GM11168 (cell line): ENCODE data around the gene MEGF6.

ENCODE experiments used
- in situ Hi-C: fragments of 300-500 bp; cut with MboI; formaldehyde crosslinking; loops from one replicate; pipeline ENCODE4 v1.12.0; 2022; ENCODE audit warnings: low sequenced_read_pairs; ENCODE audit not compliant: unreplicated experiment

The MEGF6 gene

DNA sequence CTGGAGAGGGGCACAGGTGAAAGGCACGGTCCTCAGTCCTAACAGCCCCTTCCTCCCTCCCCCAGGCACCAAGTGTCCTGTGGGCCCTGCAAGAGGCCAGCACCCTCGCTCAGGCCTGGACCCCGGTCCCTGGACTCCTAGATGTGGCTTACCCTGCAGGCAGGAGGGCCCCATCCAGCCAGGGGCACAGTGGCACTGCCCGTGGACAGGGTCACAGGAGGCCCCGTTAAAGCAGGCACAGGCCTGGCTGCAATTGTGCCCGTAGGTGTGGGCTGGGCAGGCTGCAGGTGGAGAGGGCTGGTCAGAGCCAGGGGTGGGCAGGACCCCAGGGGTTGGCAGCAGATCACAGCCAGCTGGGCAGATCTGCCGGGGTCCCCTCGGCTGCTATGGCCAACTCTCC lies 112.3 kb downstream of the MEGF6 start:
- in situ Hi-C loops = no loop called here

DNA sequence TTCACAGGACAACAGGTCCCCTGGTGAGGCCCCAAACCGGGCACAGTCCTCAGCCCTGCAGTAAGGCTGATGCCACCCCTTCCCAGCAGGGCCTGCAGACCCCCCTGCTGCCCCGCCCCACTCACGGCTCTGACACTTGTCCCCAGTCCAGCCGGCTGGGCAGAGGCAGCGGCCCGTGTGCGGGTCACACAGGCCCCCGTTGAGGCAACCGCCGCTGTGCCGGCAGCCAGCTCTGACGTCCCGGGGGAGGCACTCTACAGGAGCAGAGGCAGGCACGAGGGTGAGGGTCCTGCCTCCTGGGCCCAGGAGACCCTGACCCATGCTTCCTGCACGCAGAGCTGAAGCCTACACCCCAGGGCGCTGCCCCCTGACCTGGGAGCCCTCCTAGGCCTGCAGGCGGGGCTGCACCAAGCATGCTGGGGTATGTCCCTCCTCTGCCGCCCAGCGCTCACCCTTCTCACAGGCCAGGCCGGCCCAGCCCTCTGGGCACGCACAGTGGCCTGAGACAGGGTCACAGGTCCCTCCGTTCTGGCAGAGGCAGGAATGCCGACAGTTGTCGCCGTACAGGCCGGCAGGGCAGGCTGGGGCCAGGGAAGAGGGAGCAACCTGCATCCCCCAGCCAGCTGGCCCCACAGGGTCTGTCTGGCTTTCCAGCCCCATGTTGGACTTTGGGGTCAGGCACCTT lies 112.9 kb downstream of the MEGF6 start:
- in situ Hi-C loops = no loop called here

DNA sequence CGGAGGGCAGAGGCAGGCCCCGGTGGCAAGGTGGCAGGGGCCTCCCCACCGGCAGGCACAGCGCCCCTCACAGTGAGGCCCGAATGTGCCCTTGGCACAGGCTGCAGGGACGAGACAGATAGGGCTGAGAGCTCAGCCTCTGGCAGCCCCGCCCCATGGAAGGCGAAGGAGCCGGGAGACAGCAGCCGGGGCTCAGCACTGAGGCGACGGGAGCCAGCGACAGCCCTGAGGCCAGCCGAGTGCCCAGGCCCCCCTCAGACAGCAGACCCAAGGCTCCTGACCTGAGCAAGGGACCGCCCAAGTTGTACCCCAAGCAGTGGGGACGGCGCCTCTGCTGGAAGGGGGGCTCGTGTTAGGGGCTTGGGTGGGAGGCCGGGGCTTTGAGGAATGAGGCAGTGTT lies 113.8 kb downstream of the MEGF6 start:
- in situ Hi-C loops = no loop called here

DNA sequence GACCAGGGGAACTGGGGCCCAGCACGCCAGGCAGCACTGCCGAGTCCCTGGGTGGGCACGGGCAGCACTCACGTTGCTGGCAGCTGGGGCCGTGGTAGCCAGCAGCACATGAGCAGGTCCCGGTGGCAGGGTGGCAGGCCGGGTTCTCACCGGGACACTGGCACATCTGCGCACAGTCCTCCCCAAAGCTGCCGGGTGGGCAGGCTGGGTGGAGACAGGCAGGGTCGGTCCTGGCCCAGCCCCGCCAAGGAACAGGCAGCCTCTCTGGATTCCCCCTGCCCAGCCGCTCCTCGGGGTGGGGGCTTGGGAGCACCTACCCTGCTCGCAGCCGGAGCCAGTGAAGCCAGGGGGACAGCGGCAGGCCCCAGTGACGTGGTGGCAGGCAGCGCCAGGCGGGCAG lies 114.4 kb downstream of the MEGF6 start:
- in situ Hi-C loops = no loop called here

DNA sequence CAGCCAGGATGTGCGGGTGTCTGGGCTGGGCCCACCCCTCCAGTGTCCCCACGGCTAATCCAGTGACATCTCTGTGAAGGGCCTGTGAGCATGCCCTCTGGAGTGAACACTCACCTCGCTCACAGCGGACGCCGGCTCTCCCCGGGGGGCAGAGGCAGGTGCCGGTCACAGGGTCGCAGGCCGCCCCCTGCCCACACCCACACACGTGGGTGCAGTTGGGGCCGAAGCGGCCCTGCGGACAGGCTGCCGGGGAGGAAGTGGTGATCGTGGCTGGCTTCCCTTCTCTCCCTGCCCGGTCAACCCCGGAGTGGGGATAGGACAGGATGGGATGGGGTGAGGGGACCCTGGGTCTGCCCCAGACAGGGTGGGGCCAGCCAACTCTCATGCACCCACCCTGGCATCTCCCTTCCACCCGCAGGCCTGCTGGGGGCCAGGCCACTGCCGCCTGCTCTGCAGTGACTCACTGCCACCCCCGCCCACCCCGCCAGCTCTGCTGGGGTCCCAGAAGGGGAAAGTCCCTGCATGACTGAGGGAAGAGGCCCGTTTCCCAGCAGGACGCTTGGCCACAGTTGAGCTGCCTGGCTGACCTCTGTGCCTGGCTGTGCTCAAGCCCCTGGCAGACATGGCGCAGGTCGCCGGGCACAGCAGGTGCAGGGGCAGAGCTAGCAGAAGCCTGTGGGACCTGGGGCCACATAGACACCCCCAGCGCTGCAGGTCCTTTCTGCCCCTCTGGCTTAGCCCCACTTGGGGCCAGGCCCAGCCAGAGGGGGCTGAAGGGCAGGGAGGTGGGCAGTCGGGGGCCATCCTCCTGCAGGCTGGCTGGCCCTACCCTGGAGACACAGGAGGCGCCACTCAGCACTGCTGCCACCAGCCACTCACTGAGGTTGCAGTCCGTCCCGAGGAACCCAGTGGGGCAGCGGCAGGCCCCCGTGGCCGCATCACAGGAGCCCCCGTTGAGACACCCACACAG lies 115.2 kb downstream of the MEGF6 start:
- in situ Hi-C loops = no loop called here

DNA sequence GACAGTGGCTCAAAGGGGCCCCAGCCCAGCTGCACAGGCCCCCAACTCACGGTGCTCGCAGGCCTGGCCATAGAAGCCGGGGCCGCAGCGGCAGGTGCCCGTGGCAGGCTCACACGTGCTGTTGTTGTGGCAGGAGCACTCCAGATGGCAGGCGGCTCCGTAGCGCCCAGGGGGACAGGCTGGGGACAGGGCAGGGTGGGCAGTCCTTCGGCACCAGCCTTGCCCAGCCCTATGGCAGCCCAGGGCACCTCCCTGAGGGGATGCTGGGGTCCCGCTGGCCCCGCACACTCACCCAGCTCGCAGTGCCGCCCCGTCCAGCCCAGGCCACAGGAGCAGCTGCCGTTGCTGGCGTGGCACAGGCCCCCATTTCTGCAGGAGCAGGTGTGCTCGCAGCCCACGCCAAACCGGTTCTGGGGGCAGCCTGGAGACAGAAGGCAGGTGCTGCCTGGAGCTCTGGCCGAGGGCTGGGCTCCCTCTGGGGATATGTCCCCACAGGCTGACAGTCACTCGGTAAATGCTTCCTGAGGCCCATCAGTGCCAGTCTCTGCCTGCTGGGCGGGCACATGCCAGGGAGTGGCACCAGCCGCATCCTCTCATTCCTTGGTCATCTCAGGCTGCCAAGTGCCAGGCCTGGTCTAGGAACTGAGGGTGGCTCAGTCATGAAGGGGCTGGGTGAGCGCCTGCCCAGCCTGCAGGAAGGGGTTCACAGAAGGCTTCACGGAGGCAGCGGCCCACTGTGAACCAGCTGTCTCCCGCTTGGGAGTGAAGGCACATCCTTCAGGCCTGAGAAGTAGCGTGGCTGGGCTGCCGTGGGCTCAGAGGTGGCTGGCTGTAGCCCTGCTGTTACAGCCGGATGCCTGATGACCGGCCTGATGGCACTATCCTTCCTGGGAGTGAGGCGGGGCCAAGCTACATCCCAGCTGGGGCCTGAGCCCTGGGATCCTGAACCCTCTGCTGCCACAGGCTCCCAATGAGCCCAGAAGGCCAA lies 116.7 kb downstream of the MEGF6 start:
- in situ Hi-C loops = no loop called here

DNA sequence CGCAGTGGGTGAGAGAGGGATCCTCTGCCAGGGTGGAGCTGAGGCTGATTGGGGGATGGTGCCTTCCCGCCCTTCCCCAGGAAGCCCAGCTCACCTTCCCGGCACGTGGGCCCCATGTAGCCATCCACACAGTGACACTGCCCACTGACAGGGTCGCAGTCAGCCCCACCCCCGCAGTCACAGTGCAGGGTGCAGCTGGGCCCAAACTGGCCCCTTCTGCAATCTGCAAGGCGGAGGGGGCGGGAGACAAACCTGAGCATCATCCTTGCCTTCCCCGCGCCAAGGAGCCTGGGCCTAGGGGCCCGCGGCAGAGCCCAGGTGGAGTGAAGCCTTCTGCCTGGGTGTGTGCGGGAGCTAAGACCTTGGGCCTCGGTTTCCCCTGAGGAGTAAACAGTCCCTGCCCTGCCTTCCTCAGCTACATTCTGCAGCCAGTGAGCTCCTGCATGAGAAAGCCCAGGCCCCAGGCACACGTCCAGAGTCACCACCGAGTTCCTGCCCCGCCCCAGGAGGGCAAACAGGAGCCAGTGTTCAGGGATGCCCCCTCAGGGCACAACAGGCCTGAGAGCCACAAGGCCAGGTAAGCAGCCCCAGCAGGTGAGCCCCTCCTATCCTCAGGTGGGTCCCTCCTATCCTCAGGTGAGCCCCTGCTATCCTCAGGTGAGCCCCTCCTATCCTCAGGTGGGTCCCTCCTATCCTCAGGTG lies 118.6 kb downstream of the MEGF6 start:
- in situ Hi-C loops = no loop called here

DNA sequence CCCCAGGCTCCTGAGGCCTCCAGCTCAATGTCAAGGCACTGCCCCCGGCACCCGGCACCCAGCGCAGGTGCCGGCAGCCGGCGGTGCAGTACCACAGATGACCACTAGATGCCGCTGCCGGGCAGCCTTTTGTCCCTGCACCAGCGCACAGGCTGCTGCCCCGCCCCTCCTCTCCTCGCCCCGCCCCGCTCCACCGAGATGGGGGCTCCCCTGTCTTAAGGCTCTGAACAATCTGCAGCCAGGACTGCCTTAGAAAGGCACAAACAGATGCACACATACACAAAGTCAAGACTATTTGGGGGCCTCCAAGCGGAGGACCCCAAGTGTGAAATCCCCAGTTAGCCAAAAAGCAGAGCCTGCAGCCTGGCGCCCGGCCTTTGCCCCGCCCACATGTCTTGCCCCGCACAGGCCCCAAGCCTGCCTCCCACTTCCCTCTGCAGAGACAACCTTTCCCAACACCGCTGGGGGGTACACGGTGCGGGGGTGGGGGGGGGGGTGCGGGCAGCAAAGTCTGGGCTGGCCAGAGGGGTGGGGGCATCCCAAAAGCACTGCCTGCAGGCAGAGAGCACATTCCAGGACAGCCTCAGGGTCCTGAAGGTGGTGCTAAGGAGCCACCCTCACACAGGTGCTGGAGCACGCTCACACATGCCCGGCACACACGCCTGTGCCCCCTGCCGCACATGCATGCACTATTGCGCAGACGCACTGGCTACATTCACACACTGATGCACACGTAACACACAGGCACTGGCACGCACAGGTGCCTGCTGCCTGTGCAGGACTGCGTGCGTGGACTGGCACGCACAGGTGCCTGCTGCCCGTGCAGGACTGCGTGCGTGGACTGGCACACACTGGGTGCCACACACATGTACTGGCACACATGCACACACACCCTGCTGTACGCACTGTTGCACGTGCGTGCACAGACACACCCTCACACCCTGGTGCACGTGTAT lies 119.7 kb downstream of the MEGF6 start:
- in situ Hi-C loops = no loop called here

DNA sequence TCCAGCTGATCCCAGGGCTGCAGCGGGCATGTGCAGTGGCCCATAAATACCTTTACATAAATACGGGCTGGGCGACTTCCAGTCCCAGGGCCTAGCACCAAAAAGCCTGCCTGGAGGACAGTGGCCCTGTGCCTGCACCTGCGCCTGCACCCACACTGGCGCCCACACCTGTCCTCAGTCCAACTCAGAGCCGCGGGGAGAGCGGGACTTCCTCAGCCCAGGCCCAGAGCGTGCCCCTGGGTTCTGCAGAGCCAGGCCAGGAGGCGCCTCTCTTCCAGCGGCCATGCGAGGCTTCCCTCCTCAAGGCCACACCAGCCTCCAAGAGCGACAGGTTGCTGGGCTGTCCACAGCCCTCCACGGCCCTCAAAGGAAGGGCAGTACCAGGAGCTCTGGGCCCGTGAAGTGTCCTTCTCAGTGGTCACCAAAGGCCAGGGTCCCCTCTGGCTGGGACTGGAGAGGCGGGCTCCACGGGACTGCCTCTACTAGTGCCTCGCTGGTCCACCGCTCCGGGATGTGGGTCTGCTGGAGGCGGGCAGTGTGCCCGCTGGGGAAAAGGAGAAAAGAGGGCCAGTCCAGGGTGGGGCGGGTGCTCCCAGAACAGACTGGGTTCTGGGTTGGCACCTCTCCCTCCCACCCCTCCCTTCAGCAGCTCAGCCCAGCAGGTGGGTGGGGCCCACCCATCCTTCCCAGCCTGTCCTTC lies 121.1 kb downstream of the MEGF6 start:
- in situ Hi-C loops = no loop called here

DNA sequence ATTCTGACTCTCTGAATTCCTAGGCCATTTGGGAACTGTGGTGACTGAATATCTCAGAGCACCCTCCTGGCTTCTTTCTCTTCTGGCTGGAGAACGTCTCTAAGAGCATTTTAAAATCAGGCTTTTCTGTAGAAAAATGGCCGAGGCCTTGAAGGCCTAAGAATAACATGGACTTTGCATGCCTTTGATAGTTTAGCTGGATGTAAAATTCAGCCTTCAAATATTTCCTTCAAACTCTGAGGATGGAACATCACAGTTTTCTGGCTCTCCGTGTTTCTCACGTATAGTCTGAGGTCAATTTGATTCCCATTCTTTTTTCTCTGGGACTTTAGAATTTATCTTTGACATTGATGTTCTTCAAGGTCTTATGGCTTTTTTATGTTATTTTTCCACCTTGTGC lies 122.9 kb downstream of the MEGF6 start:
- in situ Hi-C loops = loop anchor here (10.0 kb wide), 1 partner anchor 136 kb away; the partner anchor contains the start of gene TPRG1L

DNA sequence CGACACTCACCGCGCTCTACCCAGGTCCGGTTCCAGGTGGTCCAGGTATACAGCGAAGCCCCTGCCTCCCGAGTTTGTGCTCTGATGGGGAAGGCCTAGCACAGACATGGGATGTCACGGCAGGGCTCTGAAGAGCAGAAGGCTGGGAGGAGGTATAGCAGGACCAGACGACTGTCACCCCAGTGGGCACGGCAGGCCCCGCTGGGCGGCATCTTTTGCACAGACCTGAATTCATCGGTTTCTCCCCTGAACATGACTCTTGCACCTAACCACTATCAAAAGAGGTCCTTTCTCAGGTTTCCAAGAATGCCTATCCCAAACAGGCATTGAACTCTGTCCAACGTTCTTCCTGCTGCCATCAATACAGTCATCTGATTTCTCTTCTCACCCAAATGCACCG lies 126.3 kb downstream of the MEGF6 start:
- in situ Hi-C loops = loop anchor here (10.0 kb wide), 1 partner anchor 140 kb away; the partner anchor contains the start of gene TPRG1L

DNA sequence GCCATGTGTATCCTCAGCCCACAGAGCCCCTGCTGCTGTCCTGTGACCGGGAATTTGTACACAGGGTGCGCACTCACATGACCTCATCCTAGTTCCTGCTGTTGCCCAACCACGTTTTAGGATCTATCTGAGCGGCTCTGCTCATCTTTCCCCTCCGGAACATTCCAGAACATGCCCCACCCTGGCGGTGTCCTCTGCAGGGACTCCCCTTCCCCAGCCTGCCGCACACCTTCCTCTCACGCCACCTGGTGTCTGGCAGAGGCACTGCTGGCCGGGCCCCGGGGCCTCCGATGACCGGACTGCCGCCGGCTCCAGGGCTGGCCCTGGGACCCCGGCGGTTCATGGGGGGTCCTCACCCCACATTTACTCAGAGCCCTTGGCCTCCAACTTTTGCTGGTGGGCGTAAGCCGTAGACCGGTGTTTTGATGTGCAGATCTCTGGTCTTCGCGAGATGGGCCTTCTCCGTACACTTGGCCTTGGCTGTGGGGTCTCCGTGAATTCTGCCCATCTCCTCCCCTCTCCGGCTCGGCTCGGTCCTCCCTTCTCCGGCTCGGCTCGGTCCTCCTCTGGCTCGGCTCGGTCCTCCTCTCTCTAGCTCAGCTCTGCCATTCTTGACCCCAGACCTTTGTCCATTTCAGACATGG lies 127.4 kb downstream of the MEGF6 start:
- in situ Hi-C loops = loop anchor here (10.0 kb wide), 1 partner anchor 141 kb away; the partner anchor contains the start of gene TPRG1L

DNA sequence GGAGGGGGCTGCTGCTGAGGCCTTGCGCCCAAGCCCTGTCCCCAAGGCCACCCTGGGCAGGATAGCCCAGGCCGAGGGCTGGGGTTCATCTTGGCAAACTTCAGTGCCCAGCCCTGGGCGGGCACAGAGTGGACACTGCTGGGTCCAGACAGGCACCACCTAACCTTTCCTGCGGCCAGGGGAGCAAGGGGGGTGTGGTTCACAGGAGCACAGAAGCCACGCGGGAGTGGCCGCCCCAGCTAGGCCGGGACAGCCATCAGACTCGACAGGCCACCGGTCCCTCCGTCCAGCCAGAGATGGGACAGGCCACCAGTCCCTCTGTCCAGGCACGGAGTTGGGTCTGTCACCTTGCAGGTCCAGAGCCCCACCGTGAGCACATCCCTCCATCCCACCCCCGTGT lies 127.9 kb downstream of the MEGF6 start:
- in situ Hi-C loops = loop anchor here (10.0 kb wide), 1 partner anchor 141 kb away; the partner anchor contains the start of gene TPRG1L

DNA sequence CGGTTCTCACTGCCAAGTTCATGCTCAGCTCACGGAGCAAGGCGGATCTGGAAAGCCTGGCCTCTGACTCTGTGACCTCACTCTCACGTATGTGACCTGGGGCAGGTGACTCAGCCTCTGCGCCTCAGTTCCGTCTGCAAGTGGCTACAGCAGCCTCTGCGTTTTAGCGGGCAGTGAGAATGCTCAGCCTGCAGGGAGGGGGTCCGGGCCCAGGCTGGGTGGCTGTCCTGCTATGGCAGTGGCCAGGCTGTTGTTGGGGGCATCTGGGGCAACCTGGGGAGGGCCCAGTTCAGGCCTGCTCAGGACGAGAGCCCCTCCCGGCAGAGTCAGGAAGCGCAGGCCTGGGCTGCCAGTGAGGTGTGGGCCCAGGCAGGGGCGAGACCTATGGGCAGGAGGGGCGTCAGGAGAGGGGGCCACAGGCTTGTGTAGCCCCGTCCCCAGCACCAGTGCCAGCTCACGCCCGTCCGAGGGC lies 128.9 kb downstream of the MEGF6 start:
- in situ Hi-C loops = loop anchor here (10.0 kb wide), 1 partner anchor 142 kb away; the partner anchor contains the start of gene TPRG1L

DNA sequence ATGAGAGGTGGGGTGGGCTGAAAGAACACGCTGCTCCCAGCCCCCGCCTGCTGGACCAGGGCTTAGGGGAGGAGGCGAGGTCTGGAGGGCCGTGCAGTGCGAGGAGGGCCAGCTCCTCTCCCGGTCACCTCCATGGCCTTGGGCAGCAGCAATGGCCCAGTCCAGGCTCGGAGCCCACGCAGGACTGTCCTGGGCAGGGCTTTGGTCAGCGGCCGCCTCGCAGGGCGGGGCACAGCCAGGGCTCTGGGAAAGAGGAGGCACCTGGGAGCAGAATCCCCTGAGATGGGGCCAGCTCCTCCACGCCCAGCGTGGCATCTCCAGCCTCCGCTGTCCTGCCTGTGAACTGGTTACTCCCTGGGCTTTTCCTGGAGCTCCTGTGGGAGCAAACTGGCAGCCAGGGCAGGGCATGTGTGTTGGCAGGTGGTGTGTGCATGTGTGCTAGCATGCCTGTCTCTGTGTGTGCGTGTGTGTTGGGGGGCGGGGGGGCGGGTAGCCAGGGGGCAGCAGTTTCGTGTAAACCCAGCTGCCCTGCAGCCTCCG lies 129.4 kb downstream of the MEGF6 start:
- in situ Hi-C loops = loop anchor here (10.0 kb wide), 1 partner anchor 143 kb away; the partner anchor contains the start of gene TPRG1L

DNA sequence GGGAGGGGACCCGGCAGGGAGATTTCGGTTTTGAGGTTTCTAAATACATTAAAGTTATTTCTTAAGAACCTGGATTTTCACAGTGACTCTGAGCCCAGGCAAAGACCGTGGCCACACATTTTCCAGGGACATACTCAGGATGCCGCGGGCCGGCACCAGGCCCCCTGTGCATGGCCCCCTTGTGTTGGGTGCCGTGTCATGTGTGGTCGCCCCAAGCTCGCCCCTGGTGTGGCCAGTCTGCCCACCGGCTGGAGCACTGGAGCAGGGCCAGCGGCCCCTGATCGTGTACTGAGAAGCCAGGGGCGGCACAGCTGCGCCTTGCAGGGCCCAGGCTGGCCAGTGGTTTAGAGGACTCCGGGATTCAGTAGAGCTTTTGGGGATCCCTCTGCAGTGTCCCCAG lies 130.3 kb downstream of the MEGF6 start:
- in situ Hi-C loops = loop anchor here (10.0 kb wide), 1 partner anchor 144 kb away; the partner anchor contains the start of gene TPRG1L

DNA sequence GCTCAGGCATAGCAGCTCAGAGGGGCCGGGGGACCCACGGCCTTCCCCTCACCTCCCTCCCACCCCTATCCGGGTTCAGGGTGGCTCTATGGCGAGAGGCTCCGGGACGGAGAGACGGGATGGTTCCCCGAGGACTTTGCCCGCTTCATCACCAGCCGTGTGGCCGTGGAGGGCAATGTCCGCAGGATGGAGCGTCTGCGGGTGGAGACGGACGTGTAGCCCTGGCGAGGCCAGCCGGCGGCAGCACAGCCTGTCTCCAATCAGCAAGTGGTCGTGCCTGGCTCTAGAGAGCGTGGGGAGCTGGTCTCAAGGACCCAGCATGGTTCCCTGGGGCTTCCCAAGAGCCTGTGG lies 131.0 kb downstream of the MEGF6 start:
- in situ Hi-C loops = loop anchor here (10.0 kb wide), 1 partner anchor 144 kb away; the partner anchor contains the start of gene TPRG1L
